Thyroid gland (tissue), 4 donors: ENCODE data around the gene KDM4B.

ENCODE experiments used
- CTCF ChIP-seq, 6 experiments: fragments of 200-600 bp in 3 of 6; fragments of 450-650 bp in 3 of 6; sonication (generic) in 3 of 6; IDR thresholded peaks; one replicate each; pipeline ENCODE4 v1.5.1; 2016 to 2019; ENCODE audit warnings: antibody characterized with exemption in 6 of 6, mild to moderate bottlenecking in 2 of 6, inconsistent platforms in 1 of 6, moderate library complexity in 1 of 6
- POLR2A ChIP-seq, 2 donors: fragments of 450-650 bp; IDR thresholded peaks; one replicate each; pipeline ENCODE4 v1.6.1; 2017; ENCODE audit warnings: antibody characterized with exemption in 2 of 2, mild to moderate bottlenecking in 2 of 2, moderate library complexity in 1 of 2

- TF ChIP-seq CTCF (IDR thresholded peaks at IDR 0.05) (no peak), POLR2A (IDR thresholded peaks at IDR 0.05) (no peak)
These were observed 18.9 kb downstream of the KDM4B start for GRCh38 chr19:4987692-4988370.
